ENCODE measurements around the gene GPR156. TPM values are rescaled to one million over a fixed set of nuclear protein-coding genes. Genes with fewer than 3 reads are reported as not detected.

GPR156 gene
- total and polyA plus RNA-seq, 2 donors (not counting 3 experiments of a cell fraction or from before 2014, with no cell fraction given): 0.14 to 0.27 TPM

DNA sequence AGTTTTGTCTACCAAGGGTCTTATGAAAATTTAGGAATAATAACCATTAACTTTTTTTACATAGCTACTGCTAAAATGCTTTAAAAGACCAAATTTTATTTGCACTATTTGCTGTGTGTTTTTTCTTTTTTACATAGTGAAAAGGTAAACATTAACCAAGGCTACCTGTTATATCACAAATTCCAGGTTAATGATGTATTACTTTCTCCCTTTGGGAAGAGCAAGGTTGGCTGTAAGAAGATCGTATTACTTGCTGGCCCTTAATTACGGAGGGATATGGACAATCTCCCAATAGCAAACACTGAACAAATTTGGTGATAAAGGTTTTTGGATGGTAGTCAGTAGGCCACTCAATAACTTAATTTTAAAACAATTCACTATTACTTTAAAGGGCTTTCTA lies 41.8 kb upstream of the GPR156 start:
- Histone ChIP-seq H3K27me3 (ENCODE audit: control insufficient read depth in 2 of 2, insufficient read depth in 2 of 2, low read length in 2 of 2) (no peaks in the 10 kb centered on the region), H3K4me1 (ENCODE audit: control insufficient read depth, extremely low read depth, insufficient read depth, low read length) (no peaks in the 10 kb centered on the region), H3K4me3 (replicated peaks in 1 of 3; ENCODE audit: insufficient read depth in 1 of 3, low read depth in 1 of 3, low read length in 3 of 3) (no peak overlapping the region), H3K36me3 (ENCODE audit: control insufficient read depth in 2 of 2, extremely low read depth in 1 of 2, insufficient read depth in 2 of 2, low read length in 2 of 2) (peaks cover 0 to 7% of the 10 kb centered on the region in 2 experiments), H3K9me1 (replicated peaks; ENCODE audit: control insufficient read depth, extremely low read depth, insufficient read depth, low read length) (no peaks in the 10 kb centered on the region), H3K4me2 (ENCODE audit: insufficient read depth, low read length) (no peak overlapping the region), H3K27ac (ENCODE audit: insufficient read depth, low read depth, low read length) (no peak overlapping the region), H3K79me2 (ENCODE audit: control insufficient read depth, insufficient read depth, low read length) (no peaks in the 10 kb centered on the region), H4K20me1 (replicated peaks; ENCODE audit: control insufficient read depth, extremely low read depth, insufficient read depth, low read length) (no peaks in the 10 kb centered on the region), H2AFZ (ENCODE audit: low read depth, low read length) (no peak overlapping the region), H3K9ac (replicated peaks; ENCODE audit: extremely low read depth, insufficient read depth, low read length) (no peak overlapping the region), H3K9me3 (replicated peaks; ENCODE audit: control insufficient read depth, insufficient read depth, low read length) (no peaks in the 10 kb centered on the region)
- TF ChIP-seq POLR2A (IDR thresholded peaks at IDR 0.05; ENCODE audit: low read depth, low read length) (no peak), JUN (IDR thresholded peaks at IDR 0.05; ENCODE audit: borderline replicate concordance, insufficient read depth, insufficient read length, low read depth) (no peak), MYC (IDR thresholded peaks at IDR 0.05; ENCODE audit: low read depth, low read length) (no peak), GATA2 (IDR thresholded peaks at IDR 0.05; ENCODE audit: insufficient read depth, insufficient read length, low read depth, low read length) (no peak), EZH2 (IDR thresholded peaks at IDR 0.05; ENCODE audit: borderline replicate concordance, low read depth, low read length, severe bottlenecking) (no peak)
- TF ChIP-seq, protein P1, sequence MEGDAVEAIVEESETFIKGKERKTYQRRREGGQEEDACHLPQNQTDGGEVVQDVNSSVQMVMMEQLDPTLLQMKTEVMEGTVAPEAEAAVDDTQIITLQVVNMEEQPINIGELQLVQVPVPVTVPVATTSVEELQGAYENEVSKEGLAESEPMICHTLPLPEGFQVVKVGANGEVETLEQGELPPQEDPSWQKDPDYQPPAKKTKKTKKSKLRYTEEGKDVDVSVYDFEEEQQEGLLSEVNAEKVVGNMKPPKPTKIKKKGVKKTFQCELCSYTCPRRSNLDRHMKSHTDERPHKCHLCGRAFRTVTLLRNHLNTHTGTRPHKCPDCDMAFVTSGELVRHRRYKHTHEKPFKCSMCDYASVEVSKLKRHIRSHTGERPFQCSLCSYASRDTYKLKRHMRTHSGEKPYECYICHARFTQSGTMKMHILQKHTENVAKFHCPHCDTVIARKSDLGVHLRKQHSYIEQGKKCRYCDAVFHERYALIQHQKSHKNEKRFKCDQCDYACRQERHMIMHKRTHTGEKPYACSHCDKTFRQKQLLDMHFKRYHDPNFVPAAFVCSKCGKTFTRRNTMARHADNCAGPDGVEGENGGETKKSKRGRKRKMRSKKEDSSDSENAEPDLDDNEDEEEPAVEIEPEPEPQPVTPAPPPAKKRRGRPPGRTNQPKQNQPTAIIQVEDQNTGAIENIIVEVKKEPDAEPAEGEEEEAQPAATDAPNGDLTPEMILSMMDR (IDR thresholded peaks at IDR 0.05; ENCODE audit: extremely low read depth in 1 of 2, insufficient read depth in 1 of 2, low read depth in 1 of 2, low read length in 2 of 2): no peak
- TF ChIP-seq, protein P2, sequence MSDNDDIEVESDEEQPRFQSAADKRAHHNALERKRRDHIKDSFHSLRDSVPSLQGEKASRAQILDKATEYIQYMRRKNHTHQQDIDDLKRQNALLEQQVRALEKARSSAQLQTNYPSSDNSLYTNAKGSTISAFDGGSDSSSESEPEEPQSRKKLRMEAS (IDR thresholded peaks at IDR 0.05; ENCODE audit: insufficient read depth, insufficient read length): no peak
- ChIA-PET POLR2A (no interaction called here), CTCF (no interaction called here)
- no TSS peak for BruUV-seq (replicated peaks)
- intact Hi-C loops (cut with micrococcal nuclease) (no loop called here), dilution Hi-C loops (cut with MboI; ENCODE audit: extremely low pct_ligation_motif_present, low sequenced_read_pairs) (no loop called here)
- DNase-seq (ENCODE audit: low read depth, low spot score): no peak
- FAIRE-seq: no peak

All from endothelial cell of umbilical vein (primary cell).